GM12872 (cell line): ENCODE data around the gene GSAP.

ENCODE experiments used
- TF ChIP-seq, protein P1 (sequence below): IDR thresholded peaks from 3 replicates; pipeline ENCODE4 v1.5.1; 2011; ENCODE audit warnings: low read depth, mild to moderate bottlenecking, low read length, moderate library complexity; ENCODE audit not compliant: insufficient read depth

The GSAP gene

DNA sequence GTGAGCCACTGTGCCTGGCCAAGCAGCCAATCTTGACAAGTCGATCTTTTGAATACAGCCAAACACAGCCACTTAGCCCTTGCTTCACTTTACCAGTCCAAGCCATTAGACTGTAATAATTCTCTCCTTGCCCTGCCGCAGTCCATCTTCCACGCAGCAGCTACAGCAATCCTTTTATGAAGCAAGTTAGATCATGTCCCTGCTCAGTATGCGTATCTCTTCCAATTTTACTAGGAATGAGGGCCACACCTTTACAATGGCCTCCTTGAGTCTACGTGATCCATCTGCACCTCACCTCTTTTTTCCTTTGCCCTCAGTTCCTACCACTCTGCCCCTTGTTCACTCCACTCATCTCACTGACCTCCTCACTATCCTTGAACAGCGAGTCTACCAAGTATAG is 22.2 kb downstream of the GSAP start:
- TF ChIP-seq, protein P1, sequence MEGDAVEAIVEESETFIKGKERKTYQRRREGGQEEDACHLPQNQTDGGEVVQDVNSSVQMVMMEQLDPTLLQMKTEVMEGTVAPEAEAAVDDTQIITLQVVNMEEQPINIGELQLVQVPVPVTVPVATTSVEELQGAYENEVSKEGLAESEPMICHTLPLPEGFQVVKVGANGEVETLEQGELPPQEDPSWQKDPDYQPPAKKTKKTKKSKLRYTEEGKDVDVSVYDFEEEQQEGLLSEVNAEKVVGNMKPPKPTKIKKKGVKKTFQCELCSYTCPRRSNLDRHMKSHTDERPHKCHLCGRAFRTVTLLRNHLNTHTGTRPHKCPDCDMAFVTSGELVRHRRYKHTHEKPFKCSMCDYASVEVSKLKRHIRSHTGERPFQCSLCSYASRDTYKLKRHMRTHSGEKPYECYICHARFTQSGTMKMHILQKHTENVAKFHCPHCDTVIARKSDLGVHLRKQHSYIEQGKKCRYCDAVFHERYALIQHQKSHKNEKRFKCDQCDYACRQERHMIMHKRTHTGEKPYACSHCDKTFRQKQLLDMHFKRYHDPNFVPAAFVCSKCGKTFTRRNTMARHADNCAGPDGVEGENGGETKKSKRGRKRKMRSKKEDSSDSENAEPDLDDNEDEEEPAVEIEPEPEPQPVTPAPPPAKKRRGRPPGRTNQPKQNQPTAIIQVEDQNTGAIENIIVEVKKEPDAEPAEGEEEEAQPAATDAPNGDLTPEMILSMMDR: no peak

GRCh38 chr7:77393261-77393660 is 22.9 kb downstream of the GSAP start:
- TF ChIP-seq, protein P1: no peak

- TF ChIP-seq, protein P1: no peak
These were observed 24.9 kb downstream of the GSAP start for GRCh38 chr7:77391230-77391629.

- TF ChIP-seq, protein P1: no peak
These were observed 28.0 kb downstream of the GSAP start for GRCh38 chr7:77388055-77388641.

GRCh38 chr7:77386165-77386822 is 29.9 kb downstream of the GSAP start:
- TF ChIP-seq, protein P1: no peak

GRCh38 chr7:77383333-77383740 is 32.8 kb downstream of the GSAP start:
- TF ChIP-seq, protein P1: no peak

DNA sequence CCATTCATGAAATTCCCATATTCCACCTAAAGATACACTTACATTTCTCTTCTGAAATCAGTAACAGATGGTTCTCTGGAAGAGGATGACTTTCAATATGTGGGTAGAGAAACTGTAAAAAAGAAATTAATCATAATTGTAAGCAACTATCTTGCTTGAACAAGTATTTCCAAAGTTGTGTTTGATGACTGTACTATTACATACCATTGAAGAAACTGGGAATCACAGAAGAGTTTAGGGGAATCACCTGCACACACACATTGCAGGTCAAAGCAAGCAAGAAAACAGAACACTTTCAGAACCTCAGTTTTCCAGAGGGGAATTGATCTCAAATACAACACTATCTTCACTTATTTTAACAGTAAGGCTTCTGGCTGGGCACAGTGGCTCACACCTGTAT is 33.6 kb downstream of the GSAP start:
- TF ChIP-seq, protein P1: no peak
